Astrocyte (in vitro differentiated cells and primary cell): ENCODE results near the gene EIF3L. TPM values are rescaled to one million over a fixed set of nuclear protein-coding genes. Genes with fewer than 3 reads are reported as not detected.

ENCODE experiments used
- DNase-seq: peaks from one replicate; pipeline ENCODE4 v3.0.0-alpha.2; 2010; ENCODE audit warnings: low read depth
- FAIRE-seq: peaks from 2 replicates; lab custom pipeline; 2011; peaks lifted over from hg19 to GRCh38; lab: Jason Lieb, UNC
- H2AFZ ChIP-seq: 2 replicates; pipeline ENCODE4 v1.6.0; 2012; ENCODE audit warnings: low read depth, low read length, inconsistent platforms
- H3K27ac ChIP-seq: 2 replicates; pipeline ENCODE4 v1.5.1; 2011; ENCODE audit warnings: low read depth, low read length, inconsistent platforms
- H3K27me3 ChIP-seq: 2 replicates; pipeline ENCODE4 v1.6.0; 2011; ENCODE audit warnings: low read length, inconsistent platforms; ENCODE audit not compliant: insufficient read depth
- H3K36me3 ChIP-seq: 2 replicates; pipeline ENCODE4 v1.5.1; 2011; ENCODE audit warnings: low read length, inconsistent platforms; ENCODE audit not compliant: insufficient read depth
- H3K4me1 ChIP-seq: 2 replicates; pipeline ENCODE4 v1.5.1; 2011; ENCODE audit warnings: low read length, inconsistent platforms; ENCODE audit not compliant: insufficient read depth
- H3K4me2 ChIP-seq: 2 replicates; pipeline ENCODE4 v1.6.0; 2012; ENCODE audit warnings: low read length, inconsistent platforms
- H3K4me3 ChIP-seq: 2 replicates; pipeline ENCODE4 v1.5.1; 2011; ENCODE audit warnings: low read depth, mild to moderate bottlenecking, low read length, inconsistent platforms; ENCODE audit not compliant: insufficient read depth
- H3K79me2 ChIP-seq: 2 replicates; pipeline ENCODE4 v1.6.0; 2012; ENCODE audit warnings: mild to moderate bottlenecking, low read length, inconsistent platforms; ENCODE audit not compliant: insufficient read depth
- H3K9ac ChIP-seq: 2 replicates; pipeline ENCODE4 v1.6.0; 2012; ENCODE audit warnings: mild to moderate bottlenecking, low read length, inconsistent platforms
- H3K9me3 ChIP-seq: 2 replicates; pipeline ENCODE4 v1.5.1; 2012; ENCODE audit warnings: low read depth, mild to moderate bottlenecking, low read length, inconsistent platforms; ENCODE audit not compliant: insufficient read depth
- H4K20me1 ChIP-seq: 2 replicates; pipeline ENCODE4 v1.6.0; 2012; ENCODE audit warnings: low read length, inconsistent platforms; ENCODE audit not compliant: insufficient read depth
- H3K27ac Mint-ChIP-seq: one replicate; pipeline ENCODE4 v1.8.0; 2021; ENCODE audit warnings: mild to moderate bottlenecking, mixed read lengths; ENCODE audit not compliant: unreplicated experiment
- H3K27me3 Mint-ChIP-seq: one replicate; pipeline ENCODE4 v1.8.0; 2021; ENCODE audit warnings: low read depth, mixed read lengths; ENCODE audit not compliant: unreplicated experiment
- H3K36me3 Mint-ChIP-seq: one replicate; pipeline ENCODE4 v1.8.0; 2021; ENCODE audit warnings: low read depth, mixed read lengths; ENCODE audit not compliant: unreplicated experiment
- H3K4me1 Mint-ChIP-seq: one replicate; pipeline ENCODE4 v1.8.0; 2021; ENCODE audit warnings: low read depth, mixed read lengths; ENCODE audit not compliant: unreplicated experiment
- H3K4me3 Mint-ChIP-seq: one replicate; pipeline ENCODE4 v1.8.0; 2021; ENCODE audit warnings: mild to moderate bottlenecking, moderate library complexity, mixed read lengths; ENCODE audit not compliant: unreplicated experiment
- H3K9me3 Mint-ChIP-seq: one replicate; pipeline ENCODE4 v1.8.0; 2021; ENCODE audit warnings: mild to moderate bottlenecking, mixed read lengths; ENCODE audit not compliant: unreplicated experiment
- CTCF ChIP-seq: IDR thresholded peaks from 2 replicates; pipeline ENCODE4 v1.5.1; 2011; ENCODE audit warnings: low read depth, mild to moderate bottlenecking, inconsistent platforms, low read length, moderate library complexity; ENCODE audit not compliant: insufficient read depth
- EZH2 ChIP-seq: IDR thresholded peaks from 2 replicates; pipeline ENCODE4 v1.6.1; 2012; ENCODE audit warnings: mild to moderate bottlenecking, low read length, inconsistent platforms; ENCODE audit not compliant: insufficient read depth
- total RNA-seq: library from RNA; stranded (reverse); gene quantifications from 2 replicates; pipeline ENCODE4 v1.2.1, GENCODE V29; 2021

Gene EIF3L
- total RNA-seq, 1 donor from 2014 or later, result 323 TPM

- Histone ChIP-seq H3K4me2 (no peak overlapping the region), H3K9me3 (no peaks in the 10 kb centered on the region), H2AFZ (no peak overlapping the region), H3K79me2 (peaks cover 82% of the 10 kb centered on the region), H4K20me1 (peaks cover 54% of the 10 kb centered on the region), H3K27me3 (no peaks in the 10 kb centered on the region), H3K4me3 (no peak overlapping the region), H3K9ac (no peak overlapping the region), H3K27ac (no peak overlapping the region), H3K36me3 (peaks cover 49% of the 10 kb centered on the region), H3K4me1 (peaks cover 14% of the 10 kb centered on the region)
- no peak overlapping the region for H3K4me3 Mint-ChIP-seq
- peaks cover 16% of the 10 kb centered on the region for H3K36me3 Mint-ChIP-seq
- TF ChIP-seq CTCF, result no peak
- no peak for TF ChIP-seq EZH2
- H3K4me1 Mint-ChIP-seq, result peaks cover 20% of the 10 kb centered on the region
- H3K27me3 Mint-ChIP-seq, result no peaks in the 10 kb centered on the region
- H3K27ac Mint-ChIP-seq, result no peak overlapping the region
- DNase-seq, result no peak
- H3K9me3 Mint-ChIP-seq, result peaks cover 4% of the 10 kb centered on the region
- FAIRE-seq, result no peak
Observed at GRCh38 chr22:37852418-37852817, 3.2 kb downstream of the EIF3L start.

DNA sequence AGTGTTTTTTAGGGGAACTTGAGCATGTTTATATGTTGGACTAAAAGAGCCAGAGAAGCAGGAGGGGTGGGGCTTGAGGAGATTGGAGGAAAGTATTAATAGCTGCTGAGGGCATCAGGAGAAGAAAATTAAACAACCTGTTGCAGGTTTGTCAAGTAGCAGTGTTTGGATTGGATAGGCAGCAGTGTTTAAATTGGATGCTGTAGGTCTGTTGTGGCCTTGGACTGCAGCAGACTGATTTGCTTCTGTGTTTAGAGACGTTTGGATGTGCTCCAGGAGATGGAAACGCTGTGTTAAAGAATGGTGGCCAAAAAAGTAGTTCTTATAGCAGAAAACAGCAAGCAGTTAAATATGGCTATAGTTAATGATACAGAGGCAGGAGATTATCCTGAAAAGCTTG is 5.7 kb downstream of the EIF3L start:
- Mint-ChIP-seq H3K27me3 (no peaks in the 10 kb centered on the region), H3K4me3 (no peak overlapping the region), H3K27ac (no peak overlapping the region), H3K36me3 (peaks cover 17% of the 10 kb centered on the region), H3K4me1 (peaks cover 16% of the 10 kb centered on the region), H3K9me3 (no peaks in the 10 kb centered on the region)
- H3K9me3 ChIP-seq, result no peaks in the 10 kb centered on the region
- peaks cover 72% of the 10 kb centered on the region for H3K79me2 ChIP-seq
- peaks cover 6% of the 10 kb centered on the region for H3K4me1 ChIP-seq
- no peak overlapping the region for H3K4me2 ChIP-seq
- H3K4me3 ChIP-seq, result no peak overlapping the region
- no peak overlapping the region for H3K27ac ChIP-seq
- DNase-seq (no peak), FAIRE-seq (no peak)
- peaks cover 63% of the 10 kb centered on the region for H3K36me3 ChIP-seq
- H2AFZ ChIP-seq, result no peak overlapping the region
- H3K27me3 ChIP-seq, result no peaks in the 10 kb centered on the region
- peaks cover 62% of the 10 kb centered on the region for H4K20me1 ChIP-seq
- TF ChIP-seq EZH2 (no peak), CTCF (no peak)
- no peak overlapping the region for H3K9ac ChIP-seq

DNA sequence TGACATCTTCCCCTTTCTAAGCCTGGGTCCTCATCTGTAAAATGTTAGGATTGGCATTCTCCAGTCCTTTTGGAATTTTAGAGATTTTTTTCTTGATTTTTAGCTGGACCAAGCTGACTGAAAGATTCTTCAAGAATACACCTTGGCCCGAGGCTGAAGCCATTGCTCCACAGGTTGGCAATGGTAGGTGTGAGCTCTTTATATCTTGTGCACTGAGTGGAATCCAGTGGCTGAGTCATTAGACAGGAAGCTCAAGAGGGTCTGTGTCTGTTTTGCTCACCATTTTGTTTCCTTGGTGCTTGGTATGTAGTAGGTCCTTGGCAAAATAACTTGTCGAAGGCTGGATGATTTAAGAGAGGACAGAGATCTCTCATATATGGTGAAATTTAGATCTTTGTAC is 6.2 kb downstream of the EIF3L start:
- no peaks in the 10 kb centered on the region for H3K27me3 ChIP-seq
- H3K27me3 Mint-ChIP-seq, result no peaks in the 10 kb centered on the region
- TF ChIP-seq EZH2, result no peak
- no peak for TF ChIP-seq CTCF
- H3K79me2 ChIP-seq, result peaks cover 67% of the 10 kb centered on the region
- H3K9me3 ChIP-seq, result no peaks in the 10 kb centered on the region
- H3K9ac ChIP-seq, result no peak overlapping the region
- no peak overlapping the region for H3K27ac Mint-ChIP-seq
- no peak overlapping the region for H3K27ac ChIP-seq
- peaks cover 60% of the 10 kb centered on the region for H4K20me1 ChIP-seq
- FAIRE-seq (no peak), DNase-seq (no peak)
- H3K4me3 ChIP-seq, result no peak overlapping the region
- no peak overlapping the region for H2AFZ ChIP-seq
- no peak overlapping the region for H3K4me3 Mint-ChIP-seq
- peaks cover 19% of the 10 kb centered on the region for H3K4me1 Mint-ChIP-seq
- H3K4me2 ChIP-seq, result no peak overlapping the region
- H3K36me3 Mint-ChIP-seq, result peaks cover 17% of the 10 kb centered on the region
- H3K9me3 Mint-ChIP-seq, result no peaks in the 10 kb centered on the region
- peaks cover 1% of the 10 kb centered on the region for H3K4me1 ChIP-seq
- peaks cover 63% of the 10 kb centered on the region for H3K36me3 ChIP-seq
